ENCODE data around the gene RBM19.

RBM19 gene

DNA sequence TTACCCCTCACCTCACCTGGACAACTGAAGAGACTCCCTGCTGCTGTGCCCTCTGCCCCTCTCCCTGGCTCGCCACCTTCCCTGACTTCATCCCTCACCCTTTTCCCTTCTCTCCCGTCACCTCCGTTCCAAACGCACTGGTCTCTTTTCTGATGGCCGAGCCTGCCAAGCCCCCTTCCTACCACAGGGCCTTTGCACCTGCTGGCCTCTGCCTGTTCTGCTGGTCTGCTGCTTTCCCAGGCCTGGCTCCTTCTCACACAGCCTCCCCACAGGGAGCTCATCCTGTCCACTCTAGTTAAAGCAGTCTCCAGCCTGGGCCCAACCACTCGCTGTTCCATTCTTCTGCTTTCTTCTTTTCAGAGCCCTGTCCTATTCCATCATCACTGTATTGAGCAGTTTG lies 34.6 kb downstream of the RBM19 start:
- no peak for DNase-seq (ENCODE audit: low read depth)

DNA sequence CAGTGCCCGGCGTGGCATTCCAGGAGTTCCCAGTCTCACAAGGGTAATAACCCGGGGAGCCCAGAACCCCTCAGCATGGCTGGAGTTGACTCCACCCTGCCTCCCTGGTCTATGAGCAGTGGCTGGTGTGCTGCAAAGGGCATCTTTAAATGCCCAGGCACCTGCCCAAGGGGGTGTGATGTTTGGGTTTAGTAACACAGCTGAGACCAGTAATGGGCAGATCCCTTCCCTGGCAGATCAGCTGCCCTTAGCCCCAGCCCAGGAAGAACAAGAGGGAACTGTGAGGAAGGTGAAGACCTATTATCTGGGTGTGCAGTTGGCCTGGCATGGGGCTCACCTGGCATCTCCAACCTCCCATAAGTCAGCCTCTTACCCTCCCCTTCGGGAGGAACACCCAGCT lies 35.9 kb downstream of the RBM19 start:
- no peak for DNase-seq (ENCODE audit: low read depth)

DNA sequence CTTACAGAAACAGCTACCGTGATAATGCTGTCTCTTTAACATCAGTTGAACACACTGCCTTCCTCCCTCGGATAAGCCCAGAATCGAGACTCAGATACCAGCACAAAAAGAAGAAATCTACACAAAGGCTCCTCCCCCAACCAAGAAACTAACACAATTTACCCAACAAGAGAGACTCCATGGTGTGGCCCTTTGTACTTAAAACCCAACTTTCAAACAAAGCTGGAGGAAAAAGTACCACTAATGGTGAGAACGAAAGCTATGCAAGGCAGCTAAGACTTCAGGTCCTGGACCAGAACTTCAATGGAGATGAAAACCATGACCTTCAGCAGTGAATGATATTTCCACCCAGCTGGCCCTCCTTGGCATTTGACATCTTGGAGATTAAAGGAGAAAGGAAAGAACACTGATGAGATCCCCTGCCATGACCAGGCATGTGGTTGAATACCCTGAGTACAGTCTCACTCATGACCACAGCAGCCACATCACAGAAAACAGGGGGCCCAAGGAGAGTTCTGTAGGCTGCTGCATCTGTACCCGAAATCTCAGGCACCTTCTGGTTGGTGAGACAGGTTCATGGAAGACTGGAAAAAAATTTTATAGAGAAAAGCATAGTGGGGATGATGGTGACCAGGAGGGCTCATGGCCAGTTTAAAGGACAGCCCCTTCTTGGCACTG lies 36.7 kb downstream of the RBM19 start:
- no peak for DNase-seq (ENCODE audit: low read depth)

DNA sequence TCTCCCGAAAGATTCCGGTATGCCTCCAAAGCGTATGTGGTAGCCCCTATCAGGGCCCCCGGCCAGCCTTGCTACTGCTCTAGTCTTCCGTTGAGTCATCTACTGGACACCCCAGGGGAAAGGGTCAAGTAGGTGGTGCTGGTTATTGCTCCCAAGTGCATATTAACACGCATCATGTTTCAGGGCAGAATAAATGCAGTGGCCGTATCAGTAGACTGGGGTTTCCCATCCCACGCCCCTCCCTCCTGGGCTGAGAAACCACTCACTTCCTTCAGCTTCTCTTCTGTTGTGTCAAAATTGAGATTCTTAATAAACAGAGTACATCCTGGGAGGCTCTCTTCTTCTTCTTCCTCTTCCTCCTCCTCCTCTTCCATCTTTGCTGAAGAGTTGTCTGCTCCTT lies 39.3 kb downstream of the RBM19 start:
- no peak for DNase-seq (ENCODE audit: low read depth)

DNA sequence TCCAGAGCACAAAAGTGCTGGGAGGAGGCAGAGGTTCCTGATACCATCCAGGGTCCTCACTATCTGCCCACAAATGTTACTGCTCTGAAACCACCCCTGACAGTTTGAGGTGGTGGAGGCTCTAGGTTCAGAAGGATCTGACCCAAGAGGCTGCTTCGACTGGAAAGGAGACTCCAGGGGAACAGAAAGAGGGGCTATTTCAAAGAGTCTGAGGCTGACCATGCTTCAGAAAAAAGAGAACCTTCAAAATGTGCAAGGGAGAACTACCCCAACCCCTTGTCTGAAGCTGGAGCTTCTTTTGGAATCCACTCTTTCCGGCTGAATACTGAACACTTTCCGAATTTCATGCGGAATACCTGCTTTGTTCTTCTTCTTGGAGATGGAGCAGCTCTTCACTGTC lies 41.8 kb downstream of the RBM19 start:
- no peak for DNase-seq (ENCODE audit: low read depth)

DNA sequence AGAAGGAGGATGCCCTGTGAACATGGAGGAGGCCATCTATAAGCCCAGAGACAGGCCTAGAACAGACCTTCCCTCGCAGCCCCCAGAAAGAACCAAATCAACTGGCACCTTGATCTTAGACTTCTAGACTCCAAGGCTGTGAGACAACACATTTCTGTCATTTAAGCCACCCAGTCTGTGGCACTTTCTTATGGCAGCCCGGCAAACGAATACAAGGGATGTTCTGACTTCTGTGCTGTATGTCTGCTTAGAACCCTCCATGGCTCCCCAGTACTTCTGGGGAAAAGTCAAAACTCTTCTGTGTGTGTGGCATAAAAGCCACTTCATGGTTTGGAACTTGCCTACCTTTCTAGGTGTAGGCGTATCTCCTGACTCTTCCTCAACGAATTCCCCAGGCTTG lies 42.9 kb downstream of the RBM19 start:
- no peak for DNase-seq (ENCODE audit: low read depth)

DNA sequence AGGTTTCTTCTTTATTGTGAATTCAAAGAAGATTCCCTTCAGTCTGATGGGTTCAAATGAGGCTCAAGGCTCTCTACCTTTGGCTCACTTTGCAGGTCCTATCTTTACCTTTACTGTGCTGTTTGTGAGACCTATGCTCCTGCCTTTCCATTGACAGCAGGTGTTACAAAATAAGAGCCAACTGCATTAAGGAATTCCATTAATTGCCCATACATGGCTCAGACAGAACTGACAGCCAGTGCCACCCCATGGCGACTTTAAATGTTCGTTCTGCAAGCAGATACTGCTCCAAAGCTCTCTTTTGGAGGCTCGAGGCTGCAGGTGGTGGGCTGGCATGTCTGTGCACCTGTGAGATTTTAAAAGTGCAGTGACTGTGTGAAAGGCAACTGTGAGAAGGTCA lies 44.7 kb downstream of the RBM19 start:
- no peak for DNase-seq (ENCODE audit: low read depth)

DNA sequence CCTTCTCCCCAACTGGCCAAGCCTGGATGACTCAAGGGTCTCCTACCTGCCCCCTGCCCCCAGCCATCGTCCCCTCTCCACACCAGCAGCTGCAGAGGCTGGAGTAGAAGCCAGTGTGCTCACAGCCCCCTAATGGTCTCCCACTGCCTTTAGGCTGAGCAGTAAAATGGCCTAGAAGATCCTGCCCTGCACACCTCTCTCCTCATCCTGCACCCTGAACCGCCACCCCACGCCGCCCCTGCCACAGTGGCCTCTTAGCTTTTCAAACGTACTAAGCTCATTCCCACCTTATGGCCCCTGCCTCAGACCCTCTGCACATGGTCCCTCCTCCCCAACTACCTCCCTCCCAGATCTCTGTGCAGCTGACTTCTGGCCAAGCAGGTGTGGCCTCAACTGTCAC lies 46.3 kb downstream of the RBM19 start:
- no peak for DNase-seq (ENCODE audit: low read depth)

DNA sequence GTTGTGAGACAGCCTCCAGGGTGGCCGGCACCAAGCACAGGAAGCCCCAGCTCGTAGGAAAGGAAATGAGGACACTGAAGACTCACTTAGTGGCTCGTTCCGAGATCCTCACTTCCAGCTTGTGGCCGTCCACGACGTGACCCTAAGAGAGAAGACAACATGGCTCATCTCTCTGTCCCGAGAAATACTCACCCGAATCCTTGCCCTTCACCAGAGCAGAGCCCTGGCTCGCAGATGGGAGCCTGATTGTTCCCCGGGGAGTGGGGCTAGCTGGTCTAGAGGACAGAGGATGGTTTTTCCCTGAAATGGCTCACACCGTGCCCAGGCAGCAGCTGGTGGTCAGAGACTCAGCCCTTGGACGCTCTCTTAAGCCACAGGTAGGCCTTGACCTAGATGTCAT lies 47.8 kb downstream of the RBM19 start:
- DNase-seq (ENCODE audit: low read depth) = no peak

DNA sequence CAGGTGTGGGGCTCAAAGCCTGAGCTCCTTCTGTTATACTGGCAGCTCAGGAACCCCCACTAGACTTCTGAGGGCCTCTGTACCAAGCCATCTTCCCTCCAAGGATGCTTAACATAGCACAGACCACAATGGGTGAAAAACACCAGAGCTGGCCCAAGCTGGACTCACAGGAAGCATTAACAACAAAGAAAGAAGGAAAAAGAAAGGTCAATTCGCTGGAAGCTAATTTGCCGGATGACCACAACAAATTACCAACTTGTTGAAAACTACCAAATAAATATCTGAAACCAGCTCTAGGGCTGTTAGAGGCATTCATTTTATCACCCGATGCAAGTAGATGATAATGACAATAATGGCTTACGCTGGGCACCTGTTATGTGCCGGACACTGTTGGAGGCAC lies 48.7 kb downstream of the RBM19 start:
- DNase-seq (ENCODE audit: low read depth) = no peak

DNA sequence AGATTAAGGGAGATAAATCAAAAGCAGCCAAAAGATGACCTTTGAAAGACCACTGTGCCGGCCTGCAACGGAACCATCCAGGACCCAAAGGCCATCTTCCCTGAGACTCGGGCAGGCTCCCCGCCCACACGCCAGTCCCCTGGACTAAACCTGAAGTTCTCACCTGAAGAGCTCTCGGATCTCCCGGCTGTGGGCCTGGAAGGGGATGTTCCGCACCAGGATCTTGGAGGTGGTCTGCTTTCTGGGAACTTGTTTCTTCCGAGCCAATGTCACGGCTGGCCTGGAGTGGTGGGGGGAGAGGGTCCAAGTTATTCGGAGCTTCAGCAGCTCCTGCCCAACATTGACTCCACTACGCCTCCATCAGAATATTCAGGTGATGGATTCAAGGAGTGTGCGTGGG lies 51.3 kb downstream of the RBM19 start:
- no peak for DNase-seq (ENCODE audit: low read depth)

DNA sequence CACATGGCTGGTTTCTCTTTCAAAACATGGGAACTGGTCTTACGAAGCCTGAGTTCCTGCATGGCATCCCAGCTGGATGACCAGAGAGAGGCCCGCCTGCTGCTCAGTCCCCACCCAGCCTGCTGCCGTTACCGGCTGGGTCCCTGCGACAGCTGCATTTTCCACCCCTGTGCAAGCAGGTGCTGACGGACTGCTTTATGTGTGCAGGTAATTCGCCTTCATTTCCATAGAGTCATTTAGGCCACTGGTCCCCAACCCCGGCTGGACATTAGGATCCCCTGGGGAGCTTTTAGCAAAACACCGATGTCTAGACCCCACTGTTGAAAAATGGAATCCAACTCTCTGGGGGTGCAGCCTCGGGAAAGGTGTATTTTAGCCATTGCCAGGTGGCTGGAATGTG lies 51.9 kb downstream of the RBM19 start:
- DNase-seq (ENCODE audit: low read depth) = no peak

DNA sequence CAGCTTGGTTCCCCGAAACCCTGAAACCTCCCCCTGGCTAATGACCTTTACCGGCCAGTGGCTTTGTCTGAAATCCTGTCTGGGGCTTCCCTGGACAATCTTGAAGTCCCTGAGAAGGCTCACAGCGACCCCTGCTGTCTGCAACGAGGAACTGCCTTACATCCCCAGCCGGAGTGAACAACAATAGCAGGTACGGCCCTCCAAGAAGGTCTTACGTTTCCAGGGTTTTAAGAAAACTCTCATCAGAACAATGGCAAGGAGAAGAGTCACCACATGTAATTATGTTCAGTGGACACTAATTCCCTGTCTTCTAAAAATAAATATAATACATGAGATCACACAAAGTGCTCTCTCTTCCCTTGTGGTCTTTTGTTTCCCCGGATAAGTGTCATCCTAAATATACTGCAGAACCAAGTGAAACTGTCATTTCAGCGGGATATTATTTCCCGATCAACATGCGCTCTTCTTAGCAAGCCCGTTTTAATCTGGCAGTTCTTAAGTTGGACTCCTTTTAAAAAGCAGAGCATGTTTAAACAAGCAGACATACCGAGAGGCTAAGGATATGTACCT lies 53.3 kb downstream of the RBM19 start:
- peak; percentile 27 for DNase-seq (ENCODE audit: low read depth)

DNA sequence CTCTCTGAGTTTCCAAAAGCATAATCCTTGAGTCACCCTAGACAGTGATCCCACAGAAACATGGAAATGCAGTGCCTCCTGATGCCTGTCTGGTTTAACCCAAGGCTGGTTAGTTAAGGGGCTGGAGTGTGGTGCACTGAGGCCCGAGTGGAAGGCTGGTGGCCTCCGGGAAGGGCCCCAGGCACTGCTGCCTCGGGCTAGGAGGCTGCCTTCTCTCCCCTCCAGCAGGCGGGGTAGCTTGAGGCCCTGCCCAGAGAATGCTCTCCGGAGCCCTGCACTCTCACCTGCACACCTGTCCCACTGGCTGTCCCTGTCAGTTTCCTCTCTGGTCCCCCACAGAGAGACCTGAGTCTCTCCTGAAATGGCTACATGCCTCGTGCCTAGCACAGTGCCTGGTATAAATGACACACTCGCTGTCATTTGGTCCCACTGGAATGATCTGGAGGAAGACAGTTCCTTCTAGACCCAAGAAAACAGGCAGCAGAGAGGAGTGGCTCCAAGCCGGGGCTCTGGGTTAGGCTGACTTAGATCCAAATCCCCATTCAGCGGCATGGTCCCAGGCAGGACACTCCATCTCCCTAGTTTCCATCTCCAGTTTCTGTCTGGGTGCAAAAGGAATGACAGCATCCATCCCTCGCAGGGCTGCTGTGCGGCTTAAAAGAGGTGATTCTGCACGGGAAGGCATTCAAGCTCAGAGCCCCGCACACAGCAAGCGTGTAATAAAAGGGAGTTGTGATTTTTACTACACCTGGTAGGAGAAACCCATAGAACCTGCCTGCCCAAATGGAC lies 54.0 kb downstream of the RBM19 start:
- DNase-seq (ENCODE audit: low read depth) = no peak

DNA sequence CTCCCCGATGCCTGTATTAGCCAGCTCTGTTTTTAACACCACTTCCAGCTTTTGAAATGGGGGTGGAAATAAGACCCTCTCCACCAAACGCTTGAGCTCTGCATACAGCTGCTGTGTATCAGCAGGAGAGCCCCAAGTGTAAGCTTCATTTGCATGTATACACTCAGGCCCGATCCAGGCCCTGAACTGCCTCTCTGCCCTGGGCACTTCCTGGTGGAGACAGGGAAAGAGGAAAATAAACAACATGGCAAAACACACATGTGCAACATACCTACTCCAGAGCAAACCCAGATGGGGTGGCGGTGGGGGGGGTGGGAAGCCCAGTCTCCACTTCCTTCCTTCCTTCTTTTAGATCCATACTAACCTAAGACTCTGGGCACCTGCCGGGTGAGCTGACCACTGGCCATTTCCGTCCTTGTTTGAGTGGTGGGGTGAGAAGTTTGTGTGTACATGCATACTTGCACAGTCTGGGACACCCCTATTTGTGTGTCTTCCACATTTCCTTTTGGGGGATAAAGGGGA lies 55.3 kb downstream of the RBM19 start:
- no peak for DNase-seq (ENCODE audit: low read depth)

DNA sequence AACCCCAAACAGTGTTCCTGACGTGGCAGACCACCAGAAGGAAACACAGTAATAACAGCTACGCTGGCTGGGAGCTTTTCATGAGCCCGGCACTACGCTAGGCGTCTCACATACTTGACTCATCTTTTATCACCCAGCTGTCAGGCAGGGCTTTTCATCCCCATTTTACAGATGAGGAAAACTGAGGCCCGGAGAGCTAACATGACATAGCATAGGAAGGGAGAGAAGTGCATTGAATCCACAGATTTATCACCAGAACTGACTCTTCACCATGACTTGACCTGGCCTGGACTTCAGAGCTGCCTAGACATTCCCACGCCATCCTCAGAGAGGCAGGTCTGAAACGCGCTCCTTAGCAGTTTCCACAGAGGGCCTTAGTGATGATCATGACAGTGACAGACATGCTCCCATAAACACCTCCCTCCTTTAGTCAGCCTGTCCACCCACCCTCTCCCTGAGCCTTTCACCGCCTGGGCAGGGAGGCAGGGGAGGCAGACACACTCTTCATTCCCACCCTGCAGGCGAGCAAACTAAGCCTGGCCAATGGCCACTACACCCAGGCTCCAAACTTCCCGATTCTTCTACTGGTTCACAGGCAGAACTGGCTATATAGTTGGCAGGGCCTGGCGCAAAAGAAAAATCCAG lies 56.2 kb downstream of the RBM19 start:
- DNase-seq (ENCODE audit: low read depth) = no peak

DNA sequence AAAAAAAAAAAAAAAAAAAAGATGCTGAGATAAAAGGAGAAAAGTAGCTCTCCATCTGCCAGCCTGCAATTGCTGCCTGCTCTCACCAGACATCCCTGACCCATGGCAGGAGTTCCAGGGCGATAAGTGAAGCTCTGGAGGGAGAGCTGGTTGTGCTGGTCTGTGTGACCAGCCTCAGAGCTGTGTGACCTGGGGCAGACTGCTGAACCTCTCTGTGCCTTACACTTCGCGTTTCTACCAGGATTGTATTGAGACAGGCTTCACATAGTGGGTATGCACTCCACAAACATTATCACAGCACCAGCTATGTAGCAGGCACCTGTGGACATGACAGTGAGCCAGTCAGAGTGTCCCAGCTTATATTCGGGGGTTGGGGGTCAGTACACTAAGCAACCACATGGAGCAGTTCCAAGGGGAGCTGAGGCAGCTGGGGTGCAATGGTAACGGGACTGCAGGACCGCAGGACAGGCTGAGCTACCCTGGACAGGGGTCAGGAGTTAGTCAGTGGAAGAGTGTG lies 57.5 kb downstream of the RBM19 start:
- DNase-seq (ENCODE audit: low read depth) = no peak

DNA sequence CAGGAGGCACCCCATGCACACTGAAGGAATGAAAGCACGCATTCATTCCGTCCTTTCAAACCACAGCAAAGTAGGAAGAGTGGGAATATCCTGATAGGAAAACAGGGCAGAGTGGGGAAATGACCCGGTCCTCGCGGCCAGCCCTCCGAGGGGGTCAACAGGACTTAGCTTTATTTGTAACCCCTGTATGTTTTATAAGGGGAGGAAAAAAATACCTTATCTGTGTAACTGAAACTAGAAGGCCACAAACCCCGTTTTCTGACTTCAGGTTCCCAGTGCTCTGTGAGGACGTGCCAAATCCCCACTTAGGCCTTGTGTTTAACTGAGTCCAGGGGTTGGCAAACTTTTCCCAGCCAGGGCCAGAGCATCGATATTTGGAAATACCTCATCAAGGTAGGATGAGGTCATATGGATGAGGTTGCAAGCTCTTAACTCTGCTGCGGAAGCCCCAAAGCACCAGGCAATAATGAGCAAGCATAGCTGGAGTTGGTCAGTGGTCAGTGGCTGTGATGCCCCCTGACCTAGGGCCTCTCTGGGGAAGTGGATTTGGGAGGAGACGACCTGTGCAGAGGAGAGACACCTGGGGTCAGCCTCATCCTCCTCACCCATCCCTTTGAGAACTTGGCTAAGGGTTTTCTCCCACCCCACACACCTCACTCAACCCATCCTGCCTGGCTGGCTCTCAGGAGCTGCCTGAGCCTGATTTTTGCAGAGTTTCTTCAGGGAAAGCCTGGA lies 58.5 kb downstream of the RBM19 start:
- DNase-seq (ENCODE audit: low read depth) = no peak

DNA sequence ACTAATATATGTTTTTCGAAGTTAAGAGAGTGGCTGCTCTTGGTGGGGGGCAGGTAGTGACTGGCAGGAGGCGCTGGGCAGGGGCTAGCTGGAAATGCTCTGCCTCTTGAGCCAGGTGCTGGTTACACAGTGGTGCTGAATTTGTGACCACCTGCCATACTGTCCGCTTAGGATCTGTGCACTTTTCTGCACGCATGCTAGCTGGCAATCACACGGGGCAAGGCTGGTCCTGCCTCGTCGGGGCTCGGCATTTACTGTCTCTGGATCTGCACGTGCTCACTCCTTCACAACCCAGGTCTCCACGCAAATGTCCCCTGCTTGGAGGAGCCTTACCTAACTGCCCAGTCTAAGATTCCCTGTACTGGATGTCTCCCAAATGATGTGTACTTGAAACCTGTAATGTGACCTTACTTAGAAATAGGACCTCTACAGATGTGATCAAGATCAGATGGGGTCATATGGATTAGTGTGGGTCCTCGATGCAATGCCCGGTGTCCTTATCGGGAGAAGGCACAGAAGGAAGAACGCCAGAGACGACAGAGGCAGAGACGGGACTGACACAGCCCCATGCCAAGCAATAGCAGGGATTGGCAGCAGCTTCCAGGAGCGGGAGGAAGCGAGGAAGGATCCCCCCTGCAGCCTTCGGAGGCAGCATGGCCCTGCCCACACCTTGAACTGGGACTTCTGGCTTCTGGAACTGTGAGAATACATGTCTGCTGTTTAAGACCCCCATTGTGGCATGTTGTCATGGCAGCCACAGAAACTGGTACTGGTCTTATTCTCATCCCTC lies 59.5 kb downstream of the RBM19 start:
- no peak for DNase-seq (ENCODE audit: low read depth)

DNA sequence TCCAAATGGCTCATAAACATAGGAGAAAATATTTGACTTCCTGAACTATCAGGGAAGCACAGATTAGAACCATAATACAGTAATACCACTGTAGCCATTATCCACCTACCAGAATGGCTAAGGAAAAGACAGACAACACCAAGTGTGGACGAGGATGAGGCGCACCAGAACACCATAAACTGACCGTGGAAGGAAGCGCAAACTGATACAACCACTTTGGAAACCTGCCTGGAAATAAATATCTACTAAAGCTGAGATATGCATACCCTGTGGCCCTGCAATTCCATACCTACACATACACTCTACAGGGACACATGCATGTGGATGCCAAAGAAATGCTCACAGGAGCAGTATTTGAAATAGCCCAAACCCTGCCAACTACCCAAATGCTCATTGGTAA lies 60.3 kb downstream of the RBM19 start:
- DNase-seq (ENCODE audit: low read depth) = no peak

DNA sequence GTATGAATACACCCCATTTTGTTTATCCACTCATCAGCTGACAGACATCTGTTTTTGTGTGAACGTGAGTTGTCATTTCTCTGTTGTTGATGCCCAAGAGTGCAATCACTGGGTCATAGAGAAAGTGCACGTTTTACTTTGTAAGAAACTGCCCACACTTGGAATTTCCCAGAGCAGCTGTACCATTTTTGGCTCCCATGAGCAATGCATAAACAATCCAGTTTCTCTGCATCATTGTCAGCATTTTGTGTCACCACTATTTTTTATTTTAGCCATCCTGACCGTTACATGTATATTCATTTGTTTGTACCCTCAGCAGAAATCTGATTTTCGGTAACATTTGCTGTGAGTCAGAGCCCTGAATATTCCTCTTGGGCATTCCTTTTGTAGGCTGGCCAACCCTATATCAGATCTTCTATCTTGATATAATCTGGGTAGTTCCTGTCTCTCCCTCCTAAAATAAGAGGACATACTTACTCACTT lies 62.7 kb downstream of the RBM19 start:
- peak; percentile 62 for DNase-seq (ENCODE audit: low read depth)

Data from HS-27A (cell line).